Measurements from ENCODE around the gene RAB3IL1.

- no peak for TF ChIP-seq CTCF (conservative IDR thresholded peaks at IDR 0.05 in 1 of 2, IDR thresholded peaks at IDR 0.05 in 1 of 2; ENCODE audit: low read depth in 1 of 2, low read length in 2 of 2)
- TF ChIP-seq EZH2 (IDR thresholded peaks at IDR 0.05; ENCODE audit: low read length, missing control alignments) = no peak
Measured at GRCh38 chr11:61860054-61860903, 57.1 kb downstream of the RAB3IL1 start.
